Fibroblast of mammary gland (primary cell): ENCODE data around the gene SND1.

Experiments used
- DNase-seq: peaks from one replicate; pipeline ENCODE4 v3.0.0-alpha.2; 2010; ENCODE audit warnings: low read depth
- H3K4me3 ChIP-seq: 2 replicates; pipeline ENCODE4 v1.5.1; 2011; ENCODE audit warnings: low read depth, mild to moderate bottlenecking, low read length, moderate library complexity; ENCODE audit not compliant: control insufficient read depth
- TF ChIP-seq, protein P1 (sequence below): conservative IDR thresholded peaks from 2 replicates; pipeline ENCODE4 v1.5.1; 2011; ENCODE audit warnings: low read depth, low read length, inconsistent platforms; ENCODE audit not compliant: control insufficient read depth, insufficient read depth

Gene SND1

DNA sequence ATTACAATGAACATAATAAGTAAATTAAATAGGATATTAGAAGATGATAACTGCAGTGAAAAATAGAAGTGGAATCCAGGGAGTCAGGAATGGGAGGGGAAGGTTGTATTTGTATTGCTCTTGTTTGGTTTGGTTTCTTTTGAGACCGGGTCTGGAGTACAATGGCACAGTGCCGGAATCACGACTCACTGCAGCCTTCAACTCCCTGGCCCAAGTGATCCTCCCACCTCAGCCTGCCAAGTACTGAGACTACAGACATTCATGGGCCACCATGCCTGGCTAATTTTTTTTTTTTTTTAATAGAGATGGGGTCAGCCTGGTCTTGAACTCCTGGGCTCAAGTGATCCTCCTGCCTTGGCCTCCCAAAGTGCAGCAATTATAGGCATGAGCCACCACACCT, 439.1 kb downstream of the SND1 start:
- TF ChIP-seq, protein P1, sequence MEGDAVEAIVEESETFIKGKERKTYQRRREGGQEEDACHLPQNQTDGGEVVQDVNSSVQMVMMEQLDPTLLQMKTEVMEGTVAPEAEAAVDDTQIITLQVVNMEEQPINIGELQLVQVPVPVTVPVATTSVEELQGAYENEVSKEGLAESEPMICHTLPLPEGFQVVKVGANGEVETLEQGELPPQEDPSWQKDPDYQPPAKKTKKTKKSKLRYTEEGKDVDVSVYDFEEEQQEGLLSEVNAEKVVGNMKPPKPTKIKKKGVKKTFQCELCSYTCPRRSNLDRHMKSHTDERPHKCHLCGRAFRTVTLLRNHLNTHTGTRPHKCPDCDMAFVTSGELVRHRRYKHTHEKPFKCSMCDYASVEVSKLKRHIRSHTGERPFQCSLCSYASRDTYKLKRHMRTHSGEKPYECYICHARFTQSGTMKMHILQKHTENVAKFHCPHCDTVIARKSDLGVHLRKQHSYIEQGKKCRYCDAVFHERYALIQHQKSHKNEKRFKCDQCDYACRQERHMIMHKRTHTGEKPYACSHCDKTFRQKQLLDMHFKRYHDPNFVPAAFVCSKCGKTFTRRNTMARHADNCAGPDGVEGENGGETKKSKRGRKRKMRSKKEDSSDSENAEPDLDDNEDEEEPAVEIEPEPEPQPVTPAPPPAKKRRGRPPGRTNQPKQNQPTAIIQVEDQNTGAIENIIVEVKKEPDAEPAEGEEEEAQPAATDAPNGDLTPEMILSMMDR: no peak
- H3K4me3 ChIP-seq: no peak overlapping the region
- DNase-seq: peak; percentile 33

DNA sequence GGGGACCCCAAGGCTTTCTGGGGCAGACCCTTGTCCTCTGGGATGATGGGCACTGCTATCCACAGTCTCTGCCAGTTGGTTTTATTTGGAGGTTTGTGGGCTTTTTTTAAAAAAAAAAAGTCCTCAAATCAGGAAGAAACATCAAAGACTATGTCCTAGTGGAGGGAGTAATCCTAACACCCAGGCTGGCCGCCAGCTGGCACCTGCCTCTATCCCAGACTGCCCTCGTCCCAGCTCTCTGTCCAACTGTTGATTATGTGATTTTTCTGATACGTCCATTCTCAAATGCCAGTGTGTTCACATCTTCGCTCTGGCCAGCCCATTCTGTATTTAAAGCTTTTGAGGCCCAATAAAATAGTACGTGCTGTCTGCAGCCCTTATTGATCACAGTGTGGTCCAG, 440.2 kb downstream of the SND1 start:
- TF ChIP-seq, protein P1: no peak
- no peak overlapping the region for H3K4me3 ChIP-seq
- DNase-seq: no peak

DNA sequence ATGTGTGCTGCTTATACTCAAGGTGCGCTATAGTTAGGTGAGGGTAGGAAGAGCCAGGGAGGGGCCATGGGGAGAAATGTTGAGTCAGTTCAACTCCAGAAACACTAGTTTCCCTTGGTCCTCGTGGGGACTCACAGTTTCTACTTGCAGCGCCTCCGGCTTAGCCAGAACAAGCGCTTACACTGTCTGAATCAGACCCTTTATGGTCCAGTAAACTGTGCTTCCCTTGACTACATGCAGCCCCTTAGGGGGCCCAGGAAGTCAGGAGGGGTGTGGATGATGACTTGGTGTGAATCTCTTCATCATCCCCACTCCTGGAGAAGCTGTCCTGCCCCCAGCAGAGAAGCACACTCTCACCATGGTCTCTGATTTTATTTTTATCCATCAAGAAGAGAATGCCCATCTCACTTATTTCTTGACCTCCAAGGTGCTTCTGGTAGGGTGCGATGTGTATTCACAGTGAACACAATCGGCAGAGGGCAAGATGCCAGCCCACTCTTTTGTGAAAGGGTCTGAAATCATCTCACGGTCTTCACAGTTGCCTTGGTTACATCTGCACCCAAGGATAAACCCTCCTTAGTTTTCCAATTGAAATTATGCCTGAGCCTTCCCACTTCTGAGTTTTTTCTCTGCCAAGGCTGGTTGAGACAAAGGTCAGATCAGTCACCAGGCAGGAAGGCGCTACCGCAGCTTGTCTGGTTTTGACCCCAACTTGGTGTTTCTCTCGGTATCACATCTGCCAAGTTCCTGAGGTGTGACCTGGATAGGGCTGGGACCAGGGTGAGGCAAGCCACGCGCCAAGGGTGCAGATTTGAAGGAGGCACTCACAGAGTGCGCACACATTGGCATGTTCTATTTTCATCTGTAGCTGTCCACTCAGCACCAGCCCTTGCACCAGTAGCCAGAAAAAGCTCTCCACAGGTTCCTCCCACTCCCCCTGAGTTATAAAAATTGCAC, 441.9 kb downstream of the SND1 start:
- no peak for DNase-seq
- TF ChIP-seq, protein P1: no peak
- H3K4me3 ChIP-seq: no peak overlapping the region

DNA sequence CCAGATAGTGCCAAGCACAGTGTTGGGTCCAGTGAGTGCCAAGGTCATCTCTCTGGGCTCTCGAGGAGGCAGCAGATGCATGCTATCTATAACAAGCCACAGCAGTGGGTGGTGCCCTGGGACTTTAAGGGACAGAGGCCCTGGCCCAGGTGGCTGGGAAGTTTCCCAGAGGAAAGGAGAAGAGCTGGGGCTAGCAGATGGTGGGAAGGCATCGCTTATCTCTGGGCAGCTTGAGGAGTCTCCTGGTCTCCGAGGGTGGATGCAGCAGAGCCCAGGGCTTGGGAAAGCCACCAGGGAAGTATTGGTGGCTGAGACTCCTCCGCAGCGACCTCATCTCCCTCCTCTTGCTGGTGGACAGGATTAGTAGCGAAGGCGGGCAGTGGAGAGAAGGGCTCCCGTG, 442.7 kb downstream of the SND1 start:
- no peak for DNase-seq
- no peak overlapping the region for H3K4me3 ChIP-seq

DNA sequence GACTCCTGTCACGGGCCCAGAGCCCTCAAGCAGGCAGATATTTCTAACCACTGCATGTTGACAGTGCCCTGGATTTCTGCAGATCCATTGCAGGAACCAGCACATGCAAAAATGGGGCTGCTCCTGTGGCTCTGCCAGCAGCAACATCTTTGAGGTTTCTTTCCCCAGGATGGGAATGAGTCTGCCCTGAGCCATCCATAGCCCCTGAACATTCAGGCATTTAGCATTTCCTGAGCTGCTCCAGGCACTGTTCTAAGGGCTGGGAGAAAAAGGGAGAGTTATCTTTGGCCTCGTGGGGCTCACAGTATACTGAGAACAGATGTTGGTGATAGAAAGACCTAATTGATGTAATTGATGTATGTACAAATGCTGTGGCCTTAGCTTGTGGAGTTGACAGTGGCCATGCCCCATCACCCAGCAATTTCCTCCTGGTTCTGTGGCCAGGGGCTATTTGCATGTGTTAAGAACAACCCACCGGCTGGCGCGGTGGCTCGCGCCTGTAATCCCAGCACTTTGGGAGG, 445.3 kb downstream of the SND1 start:
- DNase-seq: no peak
- no peak overlapping the region for H3K4me3 ChIP-seq
- TF ChIP-seq, protein P1: no peak

More for the DNA sequence above, 442.7 kb downstream of the SND1 start:
- TF ChIP-seq, protein P1: no peak

DNA sequence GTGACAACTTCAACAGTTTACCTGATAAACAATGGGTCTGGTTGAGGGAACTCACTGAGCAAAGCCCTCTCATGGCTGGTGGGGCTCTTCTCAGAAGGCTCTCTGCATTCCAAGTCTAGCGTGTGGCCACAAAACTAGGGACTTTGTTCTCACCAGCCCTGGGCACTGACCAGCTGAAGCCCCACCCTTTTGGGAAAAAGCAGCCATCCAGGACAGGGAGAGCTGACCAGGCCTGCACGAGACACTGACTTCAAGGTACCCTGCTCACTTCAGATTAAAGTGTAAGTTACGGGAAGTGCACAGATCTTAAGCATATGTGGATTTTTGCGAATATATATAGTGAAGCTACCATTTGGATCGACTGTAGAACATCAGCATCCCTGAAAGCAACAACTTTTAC, 446.6 kb downstream of the SND1 start:
- TF ChIP-seq, protein P1: no peak
- no peak overlapping the region for H3K4me3 ChIP-seq
- no peak for DNase-seq
